SHP77 (cell line): ENCODE data around the gene NCAPG.

Experiments used
- DNase-seq, 2 experiments: peaks; one replicate each; lab custom pipeline; 2025; lab: John Stamatoyannopoulos, UW

Gene NCAPG

GRCh38 chr4:17875402-17876070, 64.8 kb downstream of the NCAPG start:
- DNase-seq: no peak

DNA sequence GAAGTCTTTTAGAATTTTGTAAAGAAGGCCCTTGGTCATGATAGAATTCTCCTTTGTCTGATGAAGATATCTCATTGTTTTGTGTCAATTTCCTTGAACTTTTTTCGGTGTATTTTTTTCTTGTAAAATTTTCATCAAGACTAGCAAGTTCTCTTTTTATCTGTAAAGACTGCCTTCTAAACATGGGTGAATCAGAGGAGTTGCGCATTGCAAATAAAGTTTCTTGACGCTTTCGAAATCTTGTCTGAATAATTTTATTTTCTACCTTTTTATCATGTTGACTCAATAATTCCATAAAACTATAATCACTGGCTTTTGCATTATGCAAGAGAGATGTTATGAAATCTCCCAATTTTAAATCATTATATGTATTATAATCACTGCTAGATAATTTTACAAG, 66.2 kb downstream of the NCAPG start:
- DNase-seq: no peak

GRCh38 chr4:17877661-17878060, 66.9 kb downstream of the NCAPG start:
- DNase-seq: no peak

DNA sequence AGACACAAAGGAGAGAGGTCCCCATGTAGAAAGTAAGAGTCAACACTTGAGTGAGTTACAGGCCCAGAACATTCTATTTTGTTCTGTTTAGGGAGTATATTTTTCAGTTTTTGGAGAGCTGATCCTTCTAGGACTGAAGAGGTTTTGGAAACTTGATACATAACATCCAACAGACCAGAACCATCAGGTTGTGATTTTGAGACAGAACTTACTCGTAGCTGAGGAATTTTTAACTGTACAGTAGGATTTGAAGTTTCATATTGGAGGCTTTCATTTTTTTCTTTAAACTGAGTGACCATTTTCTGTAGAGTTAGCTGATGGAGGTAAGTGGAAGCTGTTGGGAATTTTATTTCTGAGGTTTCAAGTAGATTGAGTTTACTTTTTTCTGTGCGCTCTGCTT, 73.3 kb downstream of the NCAPG start:
- DNase-seq: no peak

- no peak for DNase-seq
Measured at GRCh38 chr4:17884511-17884910, 73.7 kb downstream of the NCAPG start.

- no peak for DNase-seq
Measured at GRCh38 chr4:17889692-17890091, 78.9 kb downstream of the NCAPG start.

- no peak for DNase-seq
Measured at GRCh38 chr4:17894421-17894820, 83.6 kb downstream of the NCAPG start.
